Endothelial cell of umbilical vein (primary cell): ENCODE results near the gene HSF2BP. TPM values are rescaled to one million over a fixed set of nuclear protein-coding genes. Genes with fewer than 3 reads are reported as not detected.

Experiments
- BruUV-seq: library from RNA; stranded (reverse); fragments of 400-500 nt; replicated peaks from 2 replicates; lab custom pipeline; 2021; lab: Mats Ljungman, UMichigan
- CTCF ChIA-PET: fragments of 300-600, 350-600 bp; sonication (Branson Sonifier 250); formaldehyde crosslinking; loops from one replicate; lab custom pipeline; 2021; ENCODE audit warnings: antibody characterized with exemption, inconsistent platforms; lab: Charles Lee
- POLR2A ChIA-PET: fragments of 300-600, 350-600 bp; sonication (Branson Sonifier 250); formaldehyde crosslinking; loops from one replicate; lab custom pipeline; 2021; ENCODE audit warnings: antibody characterized with exemption, inconsistent platforms; lab: Charles Lee
- DNase-seq: peaks from one replicate; pipeline ENCODE4 v3.0.0-alpha.2; 2011; ENCODE audit warnings: low read depth, low spot score
- FAIRE-seq: peaks from 2 replicates; lab custom pipeline; 2011; peaks lifted over from hg19 to GRCh38; lab: Jason Lieb, UNC
- H2AFZ ChIP-seq: 2 replicates; pipeline ENCODE4 v1.6.0; 2012; ENCODE audit warnings: low read depth, low read length, control low read depth, inconsistent platforms
- H3K27ac ChIP-seq: 2 replicates; pipeline ENCODE4 v1.5.1; 2011; ENCODE audit warnings: low read depth, mild to moderate bottlenecking, control low read depth, low read length, moderate library complexity; ENCODE audit not compliant: insufficient read depth
- H3K27me3 ChIP-seq, 2 experiments: 2 replicates each; pipeline versions ENCODE4 v1.6.0 to v1.6.1; 2011; ENCODE audit warnings: low read length in 2 of 2, mixed read lengths in 1 of 2; ENCODE audit not compliant: control insufficient read depth in 2 of 2, insufficient read depth in 2 of 2
- H3K36me3 ChIP-seq, 2 experiments: 2 replicates in 1 of 2; 3 replicates in 1 of 2; pipeline ENCODE4 v1.5.1; 2011; ENCODE audit warnings: low read length in 2 of 2, mild to moderate bottlenecking in 1 of 2, moderate library complexity in 1 of 2; ENCODE audit not compliant: control insufficient read depth in 2 of 2, insufficient read depth in 2 of 2; ENCODE audit errors: extremely low read depth in 1 of 2
- H3K4me1 ChIP-seq: 3 replicates; pipeline ENCODE4 v1.5.1; 2011; ENCODE audit warnings: mild to moderate bottlenecking, low read length; ENCODE audit not compliant: control insufficient read depth, insufficient read depth; ENCODE audit errors: extremely low read depth
- H3K4me2 ChIP-seq: 2 replicates; pipeline ENCODE4 v1.6.1; 2011; ENCODE audit warnings: low read length, control low read depth, mixed read lengths; ENCODE audit not compliant: insufficient read depth
- H3K4me3 ChIP-seq, 3 experiments: fragments of 200-600 bp in 1 of 3; sonication (generic), shearing (Covaris generic) in 1 of 3; replicated peaks in 1 of 3; 2 replicates each; pipeline ENCODE4 v1.5.1; 2011 to 2016; ENCODE audit warnings: control low read depth in 3 of 3, low read length in 3 of 3, mild to moderate bottlenecking in 2 of 3, inconsistent platforms in 1 of 3, low read depth in 1 of 3, moderate library complexity in 1 of 3; ENCODE audit not compliant: insufficient read depth in 1 of 3
- H3K79me2 ChIP-seq: 2 replicates; pipeline ENCODE4 v1.6.0; 2012; ENCODE audit warnings: low read length, inconsistent platforms; ENCODE audit not compliant: control insufficient read depth, insufficient read depth
- H3K9ac ChIP-seq: replicated peaks from 2 replicates; pipeline ENCODE3; 2011; ENCODE audit warnings: low read length, control low read depth; ENCODE audit not compliant: insufficient read depth; ENCODE audit errors: extremely low read depth
- H3K9me1 ChIP-seq: replicated peaks from 3 replicates; pipeline ENCODE4 v1.6.0; 2011; ENCODE audit warnings: mild to moderate bottlenecking, low read length; ENCODE audit not compliant: control insufficient read depth, insufficient read depth; ENCODE audit errors: extremely low read depth
- H3K9me3 ChIP-seq: replicated peaks from 2 replicates; pipeline ENCODE4 v1.5.1; 2012; ENCODE audit warnings: low read length, inconsistent platforms; ENCODE audit not compliant: control insufficient read depth, insufficient read depth
- H4K20me1 ChIP-seq: replicated peaks from 2 replicates; pipeline ENCODE3; 2011; ENCODE audit warnings: mild to moderate bottlenecking, low read length; ENCODE audit not compliant: control insufficient read depth, insufficient read depth; ENCODE audit errors: extremely low read depth
- CTCF ChIP-seq, 2 donors: IDR thresholded peaks; 1 replicate in 1 of 2; 2 replicates in 1 of 2; pipeline ENCODE4 v1.5.1; 2011; ENCODE audit warnings: low read length in 2 of 2, mild to moderate bottlenecking in 2 of 2, moderate library complexity in 2 of 2, control low read depth in 1 of 2, inconsistent platforms in 1 of 2, low read depth in 1 of 2; ENCODE audit not compliant: insufficient read depth in 1 of 2; ENCODE audit errors: extremely low read depth in 1 of 2
- EZH2 ChIP-seq: IDR thresholded peaks from 2 replicates; pipeline ENCODE4 v1.6.1; 2012; ENCODE audit warnings: borderline replicate concordance, low read depth, mild to moderate bottlenecking, moderate library complexity, low read length, inconsistent platforms; ENCODE audit not compliant: severe bottlenecking
- FOS ChIP-seq: IDR thresholded peaks from 2 replicates; pipeline ENCODE4 v1.6.1; 2011; ENCODE audit warnings: mild to moderate bottlenecking, low read length, moderate library complexity, borderline replicate concordance; ENCODE audit not compliant: insufficient read depth
- GATA2 ChIP-seq: IDR thresholded peaks from 2 replicates; pipeline ENCODE4 v1.7.0; 2011; ENCODE audit warnings: low read depth, mild to moderate bottlenecking, moderate library complexity, mixed read lengths, low read length; ENCODE audit not compliant: insufficient read length, insufficient read depth
- JUN ChIP-seq: IDR thresholded peaks from 2 replicates; pipeline ENCODE4 v1.6.1; 2011; ENCODE audit warnings: borderline replicate concordance, low read depth; ENCODE audit not compliant: insufficient read length, insufficient read depth
- MAX ChIP-seq: IDR thresholded peaks from 2 replicates; pipeline ENCODE4 v1.6.1; 2011; ENCODE audit not compliant: insufficient read depth, insufficient read length
- MYC ChIP-seq: IDR thresholded peaks from one replicate; pipeline ENCODE4 v1.6.1; 2011; ENCODE audit warnings: mild to moderate bottlenecking, low read depth, low read length
- POLR2A ChIP-seq: IDR thresholded peaks from 2 replicates; pipeline ENCODE4 v1.6.1; 2012; ENCODE audit warnings: low read depth, mild to moderate bottlenecking, control low read depth, low read length
- POLR2AphosphoS5 ChIP-seq: IDR thresholded peaks from 2 replicates; pipeline ENCODE4 v1.6.1; 2012; ENCODE audit warnings: low read depth, mild to moderate bottlenecking, control low read depth, low read length, moderate library complexity; ENCODE audit not compliant: insufficient read depth
- dilution Hi-C: fragments of 300-500 bp; cut with MboI; formaldehyde crosslinking; loops from one replicate; pipeline ENCODE4 v1.15.0; 2019; ENCODE audit warnings: low sequenced_read_pairs; ENCODE audit not compliant: extremely low pct_ligation_motif_present
- intact Hi-C: fragments of 100-400 bp; cut with micrococcal nuclease; formaldehyde crosslinking; loops from one replicate; pipeline ENCODE4 v1.10.0; 2022
- polyA plus RNA-seq, 4 experiments: library from polyadenylated mRNA; depleted of rRNA in 3 of 4; stranded (reverse) in 3 of 4; unstranded in 1 of 4; fragments of >200 nt; gene quantifications; 2 replicates each; pipeline versions ENCODE4 v1.2.1 to v1.2.3, GENCODE V29; 2011 to 2012; ENCODE audit warnings: missing spikeins in 1 of 4
- total RNA-seq: library from RNA; stranded (reverse); gene quantifications from 2 replicates; pipeline ENCODE4 v1.2.3, GENCODE V29; 2021

Gene HSF2BP
- total and polyA plus RNA-seq, 2 donors (not counting 3 experiments of a cell fraction or from before 2014, with no cell fraction given), result 0.41 to 0.55 TPM

GRCh38 chr21:43585924-43586413 is 73.3 kb downstream of the HSF2BP start:
- TF ChIP-seq POLR2AphosphoS5 (peak; percentile 67), POLR2A (peak; percentile 27), EZH2 (no peak), FOS (peak; percentile 79), GATA2 (peak; percentile 67), MAX (no peak), JUN (peak; percentile 85), MYC (peak; percentile 11), CTCF (IDR thresholded peaks at IDR 0.05; ENCODE audit: extremely low read depth in 1 of 2, insufficient read depth in 1 of 2, low read depth in 1 of 2, low read length in 2 of 2) (no peak)
- Histone ChIP-seq H3K79me2 (no peaks in the 10 kb centered on the region), H3K9me3 (no peaks in the 10 kb centered on the region), H2AFZ (no peak overlapping the region), H4K20me1 (no peaks in the 10 kb centered on the region), H3K4me1 (peaks cover 27% of the 10 kb centered on the region), H3K9me1 (no peaks in the 10 kb centered on the region), H3K9ac (peak overlapping the region; percentile 94), H3K4me3 (no peak overlapping the region), H3K36me3 (no peaks in the 10 kb centered on the region), H3K27ac (peak overlapping the region; percentile 100), H3K27me3 (no peaks in the 10 kb centered on the region), H3K4me2 (peak overlapping the region; percentile 60)
- DNase-seq, result peak; percentile 99
- peak; percentile 99 for FAIRE-seq
- ChIA-PET CTCF (interaction anchor here (0.8 to 1.7 kb wide), 4 partner anchors 11 to 60 kb away, joined by 3 to 6 read pairs (median 4); no protein-coding TSS in a partner anchor), POLR2A (interaction anchor here (0.6 to 1.2 kb wide), 2 partner anchors 11 to 12 kb away, joined by 3 read pairs; no protein-coding TSS in a partner anchor)
- dilution Hi-C loops, result no loop called here
- no TSS peak for BruUV-seq
- intact Hi-C loops, result loop anchor here (2.0 kb wide), 1 partner anchor 59 kb away; no protein-coding TSS in a partner anchor
